ENCODE data around the gene ALG8. TPM values are rescaled to one million over a fixed set of nuclear protein-coding genes. Genes with fewer than 3 reads are reported as not detected.
A peak's percentile ranks its signal among the peaks of the same experiment; 100 is the strongest.

The ALG8 gene
- total and polyA plus RNA-seq, 12 donors = 28.9 to 129 (median 53.3) TPM

DNA sequence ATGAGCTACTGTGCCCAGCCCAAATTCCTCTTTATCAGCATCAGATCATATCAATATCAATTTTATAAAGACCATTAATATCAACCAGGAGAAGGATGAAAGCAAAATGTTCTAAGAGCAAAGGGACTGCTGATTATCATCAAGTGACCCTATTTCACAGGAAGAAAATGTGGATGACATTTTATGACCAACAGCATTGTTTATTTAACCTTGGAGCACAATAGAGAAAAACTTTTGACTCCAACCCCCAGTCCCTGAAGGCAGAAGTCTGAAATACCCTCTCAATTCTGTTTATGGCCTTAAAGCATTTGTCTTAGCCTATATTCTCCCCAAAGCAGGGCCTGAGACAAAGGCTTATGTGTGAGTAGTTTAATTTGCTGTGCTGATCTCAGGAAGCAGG is 11.3 kb upstream of the ALG8 start:
- TF ChIP-seq, protein P1, sequence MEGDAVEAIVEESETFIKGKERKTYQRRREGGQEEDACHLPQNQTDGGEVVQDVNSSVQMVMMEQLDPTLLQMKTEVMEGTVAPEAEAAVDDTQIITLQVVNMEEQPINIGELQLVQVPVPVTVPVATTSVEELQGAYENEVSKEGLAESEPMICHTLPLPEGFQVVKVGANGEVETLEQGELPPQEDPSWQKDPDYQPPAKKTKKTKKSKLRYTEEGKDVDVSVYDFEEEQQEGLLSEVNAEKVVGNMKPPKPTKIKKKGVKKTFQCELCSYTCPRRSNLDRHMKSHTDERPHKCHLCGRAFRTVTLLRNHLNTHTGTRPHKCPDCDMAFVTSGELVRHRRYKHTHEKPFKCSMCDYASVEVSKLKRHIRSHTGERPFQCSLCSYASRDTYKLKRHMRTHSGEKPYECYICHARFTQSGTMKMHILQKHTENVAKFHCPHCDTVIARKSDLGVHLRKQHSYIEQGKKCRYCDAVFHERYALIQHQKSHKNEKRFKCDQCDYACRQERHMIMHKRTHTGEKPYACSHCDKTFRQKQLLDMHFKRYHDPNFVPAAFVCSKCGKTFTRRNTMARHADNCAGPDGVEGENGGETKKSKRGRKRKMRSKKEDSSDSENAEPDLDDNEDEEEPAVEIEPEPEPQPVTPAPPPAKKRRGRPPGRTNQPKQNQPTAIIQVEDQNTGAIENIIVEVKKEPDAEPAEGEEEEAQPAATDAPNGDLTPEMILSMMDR (IDR thresholded peaks at IDR 0.05) = no peak
- TF ChIP-seq POLR2A (IDR thresholded peaks at IDR 0.05) = no peak
- Histone ChIP-seq H3K27ac (peak overlapping the region in 2 of 5 donors; percentile 26 to 60), H3K9me3 (replicated peaks in 1 of 3) (no peaks in the 10 kb centered on the region), H3K36me3 (replicated peaks in 1 of 2) (no peaks in the 10 kb centered on the region), H3K4me1 (replicated peaks in 1 of 2) (peaks cover 0 to 21% of the 10 kb centered on the region in 2 donors), H3K27me3 (no peaks in the 10 kb centered on the region), H3K4me3 (no peak overlapping the region)
- intact Hi-C loops (cut with DNase I) = no loop called here
- DNase-seq = no peak

DNA sequence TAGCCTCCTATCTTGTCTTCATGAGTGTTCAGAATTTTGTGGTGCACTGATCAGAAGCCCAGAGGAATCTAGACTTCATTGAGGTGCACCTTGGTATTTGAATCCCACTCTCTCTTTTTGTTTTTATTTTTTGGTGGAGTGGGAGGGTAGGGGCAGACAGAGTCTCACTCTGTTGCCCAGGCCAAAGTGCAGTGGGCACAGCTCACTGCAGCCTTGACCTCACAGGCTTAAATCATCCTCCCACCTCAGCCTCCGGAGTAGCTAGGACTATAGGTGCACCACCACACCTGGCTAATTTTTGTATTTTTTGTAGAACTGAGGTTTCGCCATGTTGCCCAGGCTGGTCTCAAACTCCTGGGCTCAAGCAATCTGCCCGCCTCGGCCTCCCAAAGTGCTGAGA is 10.9 kb upstream of the ALG8 start:
- Histone ChIP-seq H3K4me1 (replicated peaks in 1 of 2) (peaks cover 0 to 25% of the 10 kb centered on the region in 2 donors), H3K4me3 (no peak overlapping the region), H3K27me3 (no peaks in the 10 kb centered on the region), H3K27ac (peak overlapping the region in 3 of 5 donors; percentile 4 to 60 (median 26)), H3K9me3 (replicated peaks in 1 of 3) (no peaks in the 10 kb centered on the region), H3K36me3 (replicated peaks in 1 of 2) (no peaks in the 10 kb centered on the region)
- TF ChIP-seq, protein P1 (IDR thresholded peaks at IDR 0.05) = no peak
- no peak for TF ChIP-seq POLR2A (IDR thresholded peaks at IDR 0.05)
- 58 to 76% (median 63%) methylated on average over 3 to 4 of the region's 4 CpGs for WGBS, 4 donors
- intact Hi-C loops (cut with DNase I) = no loop called here
- peak in 1 of 7 donors; percentile 5 for DNase-seq

DNA sequence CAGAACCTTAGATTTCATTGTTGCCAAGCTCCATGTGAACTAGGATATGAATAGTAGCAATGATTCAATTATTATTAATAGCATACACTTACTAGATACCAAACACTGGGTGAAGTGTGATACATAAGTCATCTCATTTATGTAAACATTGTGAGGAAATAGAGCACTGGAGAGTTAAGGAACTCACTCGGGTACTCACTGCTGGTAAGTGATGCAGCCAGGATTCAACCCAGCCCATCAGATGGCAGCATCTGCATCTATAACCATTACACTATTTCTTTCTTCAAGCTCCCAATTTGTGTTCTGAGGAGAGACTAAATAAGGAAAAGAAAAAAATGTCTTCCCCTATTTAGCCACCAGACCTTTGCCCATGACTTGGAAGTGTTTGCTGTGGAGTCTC is 10.2 kb upstream of the ALG8 start:
- intact Hi-C loops (cut with DNase I) = no loop called here
- TF ChIP-seq, protein P1 (IDR thresholded peaks at IDR 0.05) = peak in 5 of 6 experiments; percentile 28 to 47 (median 42)
- TF ChIP-seq POLR2A (IDR thresholded peaks at IDR 0.05) = no peak
- DNase-seq = peak in 3 of 7 donors; percentile 25 to 54 (median 50)

DNA sequence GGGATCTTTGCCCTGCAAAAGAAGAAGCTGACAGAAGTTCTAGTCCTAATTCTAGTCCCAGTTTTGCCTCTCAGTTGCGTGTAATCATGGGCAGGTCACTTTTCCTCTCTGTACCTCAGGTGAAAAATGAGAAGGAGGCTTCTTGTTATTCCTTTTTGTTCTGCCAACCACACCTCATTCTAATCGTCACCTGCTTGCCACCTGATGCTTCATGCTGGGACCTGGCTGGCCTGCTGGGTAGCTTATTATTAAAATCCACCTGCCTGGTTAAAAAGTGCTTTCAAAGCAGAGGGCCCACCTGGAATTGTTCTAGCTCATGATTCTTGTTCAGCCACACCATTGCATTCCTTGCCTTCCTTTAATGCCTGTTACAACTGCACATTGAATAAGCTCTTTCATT is 8.4 kb upstream of the ALG8 start:
- Histone ChIP-seq H3K4me1 (replicated peaks in 1 of 2) (peaks cover 0 to 26% of the 10 kb centered on the region in 2 donors), H3K36me3 (replicated peaks in 1 of 2) (no peaks in the 10 kb centered on the region), H3K27me3 (no peaks in the 10 kb centered on the region), H3K27ac (no peak overlapping the region), H3K4me3 (no peak overlapping the region), H3K9me3 (replicated peaks in 1 of 3) (no peaks in the 10 kb centered on the region)
- intact Hi-C loops (cut with DNase I) = no loop called here
- WGBS, 4 donors = 82 to 98% (median 94%) methylated on average over 2 of the region's 2 CpGs
- DNase-seq = peak in 1 of 7 donors; percentile 35
- no peak for TF ChIP-seq POLR2A (IDR thresholded peaks at IDR 0.05)
- TF ChIP-seq, protein P1 (IDR thresholded peaks at IDR 0.05) = no peak

More for the DNA sequence above, 10.2 kb upstream of the ALG8 start:
- peak overlapping the region in 1 of 5 donors; percentile 60 for H3K27ac ChIP-seq
- no peak overlapping the region for H3K4me3 ChIP-seq
- H3K36me3 ChIP-seq (replicated peaks in 1 of 2) = no peaks in the 10 kb centered on the region
- no peaks in the 10 kb centered on the region for H3K27me3 ChIP-seq
- 18 to 27% (median 22%) methylated on average over 1 of the region's 1 CpG for WGBS, 4 donors
- peaks cover 0 to 26% of the 10 kb centered on the region in 2 donors for H3K4me1 ChIP-seq (replicated peaks in 1 of 2)
- H3K9me3 ChIP-seq (replicated peaks in 1 of 3) = no peaks in the 10 kb centered on the region

Measured in adrenal gland (tissue), 12 donors.